Gastroesophageal sphincter (tissue), 2 donors: ENCODE measurements around the gene WDR35.

Experiments used
- POLR2A ChIP-seq, 2 donors: fragments of 450-650 bp; IDR thresholded peaks; one replicate each; pipeline ENCODE4 v1.6.1; 2017; ENCODE audit warnings: antibody characterized with exemption in 2 of 2, mild to moderate bottlenecking in 2 of 2, moderate library complexity in 1 of 2
- POLR2AphosphoS5 ChIP-seq: sonication (generic); formaldehyde crosslinking; IDR thresholded peaks from one replicate; pipeline ENCODE4 v1.6.1; 2017; ENCODE audit warnings: antibody characterized with exemption

- no peak for TF ChIP-seq POLR2A (IDR thresholded peaks at IDR 0.05)
- TF ChIP-seq POLR2AphosphoS5 = no peak
Measured at GRCh38 chr2:20011276-20012031, 21.5 kb upstream of the WDR35 start.
